GM21619 (cell line): ENCODE measurements around the gene PCDHGC4.

Experiments
- ATAC-seq: cut with Tn5 transposase; IDR thresholded peaks from one replicate; pipeline ENCODE4 v1.9.1; 2021; ENCODE audit not compliant: unreplicated experiment

Gene PCDHGC4

GRCh38 chr5:141489841-141490240 is 5.0 kb downstream of the PCDHGC4 start:
- ATAC-seq, result no peak

GRCh38 chr5:141490271-141490670 is 5.4 kb downstream of the PCDHGC4 start:
- no peak for ATAC-seq

- ATAC-seq, result no peak
These were observed 5.9 kb downstream of the PCDHGC4 start for GRCh38 chr5:141490771-141491170.

- peak; percentile 33 for ATAC-seq
These were observed 6.7 kb downstream of the PCDHGC4 start for GRCh38 chr5:141491323-141492167.

- peak; percentile 51 for ATAC-seq
These were observed 7.5 kb downstream of the PCDHGC4 start for GRCh38 chr5:141492168-141492885.

GRCh38 chr5:141493500-141494422 is 8.9 kb downstream of the PCDHGC4 start:
- ATAC-seq, result no peak

- ATAC-seq, result no peak
These were observed 10.1 kb downstream of the PCDHGC4 start for GRCh38 chr5:141494761-141495452.

- no peak for ATAC-seq
These were observed 10.6 kb downstream of the PCDHGC4 start for GRCh38 chr5:141495453-141495811.

- no peak for ATAC-seq
These were observed 11.2 kb downstream of the PCDHGC4 start for GRCh38 chr5:141496038-141496437.

GRCh38 chr5:141501761-141502160 is 16.9 kb downstream of the PCDHGC4 start:
- no peak for ATAC-seq

GRCh38 chr5:141503681-141504080 is 18.9 kb downstream of the PCDHGC4 start:
- no peak for ATAC-seq

GRCh38 chr5:141504216-141504615 is 19.4 kb downstream of the PCDHGC4 start:
- no peak for ATAC-seq

GRCh38 chr5:141506381-141507155 is 21.7 kb downstream of the PCDHGC4 start:
- ATAC-seq, result no peak

GRCh38 chr5:141507387-141508091 is 22.7 kb downstream of the PCDHGC4 start:
- peak; percentile 35 for ATAC-seq

- no peak for ATAC-seq
These were observed 23.6 kb downstream of the PCDHGC4 start for GRCh38 chr5:141508440-141508797.

- ATAC-seq, result no peak
These were observed 24.2 kb downstream of the PCDHGC4 start for GRCh38 chr5:141508798-141509611.

GRCh38 chr5:141510160-141510559 is 25.3 kb downstream of the PCDHGC4 start:
- no peak for ATAC-seq

GRCh38 chr5:141510850-141511601 is 26.2 kb downstream of the PCDHGC4 start:
- ATAC-seq, result peak; percentile 40
